Activated CD4-positive, CD25-positive, alpha-beta regulatory T cell (primary cell): ENCODE measurements around the gene OXER1.

Experiments used
- DNase-seq, 4 experiments: peaks; one replicate each; lab custom pipeline; 2025; lab: John Stamatoyannopoulos, UW

Gene OXER1

GRCh38 chr2:42764096-42764495, at the start of gene OXER1:
Gene OXER1, minus strand, starts transcription at chr2:42764135. Its CDS starts 73 bp downstream, at chr2:42764062.
- DNase-seq: no peak

GRCh38 chr2:42812899-42813479, 49.1 kb upstream of the OXER1 start:
- DNase-seq: no peak

- DNase-seq: peak; percentile 29 to 48 (median 34)
Observed at GRCh38 chr2:42810971-42811811, 47.3 kb upstream of the OXER1 start.

- peak; percentile 89 to 92 (median 91) for DNase-seq
Observed at GRCh38 chr2:42810121-42810970, 46.4 kb upstream of the OXER1 start.

GRCh38 chr2:42809819-42810120, 45.8 kb upstream of the OXER1 start:
- peak in 3 of 4 experiments; percentile 45 to 63 (median 54) for DNase-seq

GRCh38 chr2:42809131-42809818, 45.3 kb upstream of the OXER1 start:
- no peak for DNase-seq

GRCh38 chr2:42808301-42808700, 44.4 kb upstream of the OXER1 start:
- DNase-seq: no peak

GRCh38 chr2:42806786-42807185, 42.9 kb upstream of the OXER1 start:
- DNase-seq: no peak

GRCh38 chr2:42804891-42805290, 41.0 kb upstream of the OXER1 start:
- DNase-seq: no peak

- no peak for DNase-seq
Observed at GRCh38 chr2:42804338-42804737, 40.4 kb upstream of the OXER1 start.

GRCh38 chr2:42802150-42802549, 38.2 kb upstream of the OXER1 start:
- DNase-seq: no peak

- DNase-seq: no peak
Observed at GRCh38 chr2:42801381-42801780, 37.4 kb upstream of the OXER1 start.

GRCh38 chr2:42800981-42801380, 37.0 kb upstream of the OXER1 start:
- no peak for DNase-seq

GRCh38 chr2:42800461-42800962, 36.6 kb upstream of the OXER1 start:
- no peak for DNase-seq

- no peak for DNase-seq
Observed at GRCh38 chr2:42799881-42800280, 35.9 kb upstream of the OXER1 start.

- no peak for DNase-seq
Observed at GRCh38 chr2:42797281-42797680, 33.3 kb upstream of the OXER1 start.

GRCh38 chr2:42796427-42797248, 32.7 kb upstream of the OXER1 start:
- DNase-seq: no peak

GRCh38 chr2:42795841-42796301, 31.9 kb upstream of the OXER1 start:
- DNase-seq: no peak

GRCh38 chr2:42795275-42795674, 31.3 kb upstream of the OXER1 start:
- DNase-seq: no peak

GRCh38 chr2:42794271-42795046, 30.5 kb upstream of the OXER1 start:
- no peak for DNase-seq
